CD4-positive, alpha-beta T cell treated with Interleukin-4 for 1 hour (primary cell): ENCODE measurements around the gene FRMPD2.
A peak's percentile ranks its signal among the peaks of the same experiment; 100 is the strongest.
"Not testable (repeated sequence)": the region's sequence is repeated elsewhere in the genome, so short reads cannot be mapped to it uniquely, and the experiment has no call there.

Experiments
- DNase-seq, 2 donors: peaks; one replicate each; pipeline ENCODE4 v3.0.0-alpha.2; 2020 to 2022

Gene FRMPD2

GRCh38 chr10:48232717-48233447 lies 41.6 kb downstream of the FRMPD2 start:
- no peak for DNase-seq

GRCh38 chr10:48231699-48232315 lies 42.7 kb downstream of the FRMPD2 start:
- no peak for DNase-seq

GRCh38 chr10:48231178-48231577 lies 43.3 kb downstream of the FRMPD2 start:
- DNase-seq: no peak

- no peak for DNase-seq
These were observed 47.3 kb downstream of the FRMPD2 start for GRCh38 chr10:48227213-48227612.

- no peak for DNase-seq
These were observed 49.4 kb downstream of the FRMPD2 start for GRCh38 chr10:48224979-48225560.

- no peak for DNase-seq
These were observed 50.2 kb downstream of the FRMPD2 start for GRCh38 chr10:48224296-48224695.

GRCh38 chr10:48221814-48222213 lies 52.7 kb downstream of the FRMPD2 start:
- DNase-seq: no peak

GRCh38 chr10:48221031-48221430 lies 53.5 kb downstream of the FRMPD2 start:
- DNase-seq: not testable (repeated sequence)

- DNase-seq: no peak
These were observed 55.3 kb downstream of the FRMPD2 start for GRCh38 chr10:48219194-48219593.

- no peak for DNase-seq
These were observed 57.8 kb downstream of the FRMPD2 start for GRCh38 chr10:48216744-48217143.

GRCh38 chr10:48216204-48216505 lies 58.3 kb downstream of the FRMPD2 start:
- DNase-seq: no peak

GRCh38 chr10:48215486-48216203 lies 58.9 kb downstream of the FRMPD2 start:
- peak; percentile 19 to 21 for DNase-seq

- no peak for DNase-seq
These were observed 59.6 kb downstream of the FRMPD2 start for GRCh38 chr10:48214716-48215485.

- no peak for DNase-seq
These were observed 61.4 kb downstream of the FRMPD2 start for GRCh38 chr10:48213047-48213446.

- DNase-seq: no peak
These were observed 62.7 kb downstream of the FRMPD2 start for GRCh38 chr10:48211777-48212176.

GRCh38 chr10:48210966-48211365 lies 63.5 kb downstream of the FRMPD2 start:
- DNase-seq: no peak

GRCh38 chr10:48210391-48210790 lies 64.1 kb downstream of the FRMPD2 start:
- DNase-seq: no peak

GRCh38 chr10:48209241-48209640 lies 65.3 kb downstream of the FRMPD2 start:
- DNase-seq: no peak

- DNase-seq: no peak
These were observed 66.6 kb downstream of the FRMPD2 start for GRCh38 chr10:48207853-48208252.

GRCh38 chr10:48206482-48207250 lies 67.8 kb downstream of the FRMPD2 start:
- no peak for DNase-seq

- no peak for DNase-seq
These were observed 68.6 kb downstream of the FRMPD2 start for GRCh38 chr10:48205918-48206317.
